GM11168 (cell line): Measurements from ENCODE around the gene NAA40.

Experiments
- in situ Hi-C: fragments of 300-500 bp; cut with MboI; formaldehyde crosslinking; loops from one replicate; pipeline ENCODE4 v1.12.0; 2022; ENCODE audit warnings: low sequenced_read_pairs; ENCODE audit not compliant: unreplicated experiment

NAA40 gene

DNA sequence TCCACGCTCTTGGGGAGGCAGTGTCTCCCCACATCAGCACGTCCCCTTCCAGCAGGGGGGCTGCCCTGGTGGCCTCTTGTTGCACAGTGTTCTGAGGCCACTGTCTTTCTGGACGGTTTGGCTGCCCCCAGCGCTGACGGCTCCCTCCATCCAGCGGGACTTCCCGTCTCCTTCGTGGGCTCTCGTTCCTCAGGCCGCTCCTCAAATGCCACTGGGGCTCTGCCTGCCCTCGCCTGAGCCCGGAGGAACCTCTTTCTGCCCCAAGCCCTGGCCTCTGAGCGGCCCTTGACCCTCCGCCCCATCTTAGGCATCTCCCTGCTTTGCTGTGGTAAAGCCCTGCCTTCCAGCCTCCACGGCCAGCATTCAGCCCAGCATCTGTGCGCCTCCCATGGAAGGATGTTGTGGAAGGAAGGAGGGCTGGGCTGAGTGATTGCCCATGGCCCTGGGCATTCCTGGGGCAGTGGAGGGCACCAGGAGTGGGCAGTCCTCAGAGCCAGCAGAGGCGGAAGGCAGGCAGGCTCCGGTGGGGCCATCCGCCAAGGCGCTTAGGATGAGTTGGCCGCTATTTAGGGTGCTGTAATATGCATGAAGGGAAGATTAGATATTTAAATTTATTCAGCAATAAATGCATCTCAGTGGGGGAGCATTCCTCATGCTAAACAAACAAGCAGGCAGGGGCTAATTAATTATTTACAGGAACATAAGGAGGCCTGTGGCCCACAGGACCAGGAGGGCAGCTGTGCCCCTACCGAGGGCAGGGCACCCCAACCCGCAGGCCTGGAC, 65.2 kb downstream of the NAA40 start:
- in situ Hi-C loops = no loop called here

- in situ Hi-C loops = no loop called here
These were observed 65.8 kb downstream of the NAA40 start for GRCh38 chr11:64004590-64004984.

DNA sequence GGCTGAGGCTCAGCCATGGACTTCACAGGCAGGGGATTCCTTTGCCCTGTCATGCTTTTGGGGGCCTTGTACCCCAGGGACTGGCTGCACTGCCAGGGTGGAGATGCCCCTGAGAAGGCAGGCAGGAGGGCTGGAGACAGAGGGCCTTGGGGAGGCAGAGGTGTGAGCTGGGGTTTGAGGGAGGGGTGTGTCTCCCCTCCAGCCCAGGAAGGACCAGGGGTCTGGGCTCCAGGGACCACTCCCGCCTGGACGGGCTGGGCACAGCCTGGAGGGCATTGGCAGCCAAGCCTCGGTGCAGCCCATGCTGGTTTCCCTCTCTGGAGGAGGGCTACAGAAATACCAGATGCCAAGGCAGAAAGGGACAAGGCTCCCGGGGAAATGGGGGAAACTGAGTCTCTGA, 66.9 kb downstream of the NAA40 start:
- in situ Hi-C loops = no loop called here

DNA sequence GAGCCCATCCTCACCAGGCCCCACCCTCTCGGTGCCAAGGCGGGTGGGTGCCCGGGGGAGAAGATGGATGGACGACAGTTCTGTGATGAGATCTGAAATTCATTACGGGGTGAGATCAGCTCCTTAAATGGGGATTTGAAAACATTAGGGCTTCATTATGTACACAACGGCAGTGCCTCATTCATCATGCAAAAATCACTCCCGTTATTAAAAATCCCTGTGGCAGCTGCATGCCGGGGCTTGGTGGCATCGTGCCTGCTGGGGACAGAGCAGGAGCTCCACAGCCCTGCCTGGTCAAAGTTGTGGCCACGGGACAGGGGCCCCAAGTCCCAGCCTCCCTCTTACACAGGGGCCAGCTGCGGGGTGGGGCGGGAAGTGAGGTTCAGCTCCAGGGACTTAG, 67.6 kb downstream of the NAA40 start:
- in situ Hi-C loops = no loop called here
